Measurements from ENCODE around the gene CD72. TPM values are rescaled to one million over a fixed set of nuclear protein-coding genes. Genes with fewer than 3 reads are reported as not detected.
A peak's percentile ranks its signal among the peaks of the same experiment; 100 is the strongest.
"Not testable (repeated sequence)": the region's sequence is repeated elsewhere in the genome, so short reads cannot be mapped to it uniquely, and the experiment has no call there.

The CD72 gene
- total RNA-seq, 1 donor from 2014 or later: 2.1 TPM

- Histone ChIP-seq H3K4me3 (ENCODE audit: low read length in 3 of 3) (peak overlapping the region in 1 of 3 donors; percentile 35), H3K4me1 (ENCODE audit: control insufficient read depth in 3 of 3, insufficient read depth in 3 of 3, low read length in 3 of 3) (peaks cover 35 to 47% (median 38%) of the 10 kb centered on the region in 3 donors), H3K36me3 (ENCODE audit: control insufficient read depth in 3 of 3, insufficient read depth in 3 of 3, low read length in 3 of 3) (no peaks in the 10 kb centered on the region), H3K9me3 (ENCODE audit: control insufficient read depth in 3 of 3, low read length in 3 of 3) (no peaks in the 10 kb centered on the region), H3K27ac (ENCODE audit: low read depth, low read length) (peak overlapping the region; percentile 34), H3K9ac (ENCODE audit: low read depth in 1 of 3, low read length in 3 of 3) (peak overlapping the region in 1 of 3 donors; percentile 57), H3K27me3 (ENCODE audit: control insufficient read depth in 3 of 3, insufficient read depth in 3 of 3, low read length in 3 of 3) (no peaks in the 10 kb centered on the region)
Observed at GRCh38 chr9:35599763-35600604, 18.2 kb downstream of the CD72 start.

- Histone ChIP-seq H3K4me1 (ENCODE audit: control insufficient read depth in 3 of 3, insufficient read depth in 3 of 3, low read length in 3 of 3) (peaks cover 26 to 40% (median 29%) of the 10 kb centered on the region in 3 donors), H3K27ac (ENCODE audit: low read depth, low read length) (peak overlapping the region; percentile 34), H3K9me3 (ENCODE audit: control insufficient read depth in 3 of 3, low read length in 3 of 3) (no peaks in the 10 kb centered on the region), H3K27me3 (ENCODE audit: control insufficient read depth in 3 of 3, insufficient read depth in 3 of 3, low read length in 3 of 3) (no peaks in the 10 kb centered on the region), H3K9ac (ENCODE audit: low read depth in 1 of 3, low read length in 3 of 3) (no peak overlapping the region), H3K4me3 (ENCODE audit: low read length in 3 of 3) (peak overlapping the region in 1 of 3 donors; percentile 13), H3K36me3 (ENCODE audit: control insufficient read depth in 3 of 3, insufficient read depth in 3 of 3, low read length in 3 of 3) (no peaks in the 10 kb centered on the region)
Observed at GRCh38 chr9:35598866-35599590, 19.2 kb downstream of the CD72 start.

DNA sequence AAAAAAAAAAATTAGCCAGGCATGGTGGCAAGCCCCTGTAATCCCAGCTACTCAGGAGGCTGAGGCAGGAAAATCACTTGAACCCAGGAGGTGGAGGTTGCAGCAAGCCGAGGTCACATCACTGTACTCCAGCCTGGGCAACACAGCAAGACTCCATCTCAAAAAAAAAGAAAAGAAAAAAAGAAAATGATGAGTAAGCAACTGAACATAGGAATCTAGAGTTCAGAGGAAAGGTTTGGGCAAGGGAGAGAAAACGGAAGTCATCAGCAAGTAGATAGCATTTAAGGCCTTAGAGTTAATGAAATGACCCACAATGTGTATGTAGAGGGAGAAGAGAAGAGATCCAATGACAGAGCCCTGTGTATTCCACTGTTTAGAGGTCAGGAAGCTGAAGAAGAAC lies 21.3 kb downstream of the CD72 start:
- H3K9me3 ChIP-seq (ENCODE audit: control insufficient read depth in 3 of 3, low read length in 3 of 3); H3K4me3 ChIP-seq (ENCODE audit: low read length in 3 of 3); H3K9ac ChIP-seq (ENCODE audit: low read depth in 1 of 3, low read length in 3 of 3); H3K36me3 ChIP-seq (ENCODE audit: control insufficient read depth in 3 of 3, insufficient read depth in 3 of 3, low read length in 3 of 3); H3K27ac ChIP-seq (ENCODE audit: low read depth, low read length); H3K27me3 ChIP-seq (ENCODE audit: control insufficient read depth in 3 of 3, insufficient read depth in 3 of 3, low read length in 3 of 3): not testable (repeated sequence)
- H3K4me1 ChIP-seq (ENCODE audit: control insufficient read depth in 3 of 3, insufficient read depth in 3 of 3, low read length in 3 of 3): peaks cover 16 to 26% (median 16%) of the 10 kb centered on the region in 3 donors

- Histone ChIP-seq H3K9ac (ENCODE audit: low read depth in 1 of 3, low read length in 3 of 3) (no peak overlapping the region), H3K36me3 (ENCODE audit: control insufficient read depth in 3 of 3, insufficient read depth in 3 of 3, low read length in 3 of 3) (no peaks in the 10 kb centered on the region), H3K4me3 (ENCODE audit: low read length in 3 of 3) (no peak overlapping the region), H3K27ac (ENCODE audit: low read depth, low read length) (no peak overlapping the region), H3K4me1 (ENCODE audit: control insufficient read depth in 3 of 3, insufficient read depth in 3 of 3, low read length in 3 of 3) (peaks cover 4 to 11% (median 8%) of the 10 kb centered on the region in 3 donors), H3K27me3 (ENCODE audit: control insufficient read depth in 3 of 3, insufficient read depth in 3 of 3, low read length in 3 of 3) (no peaks in the 10 kb centered on the region), H3K9me3 (ENCODE audit: control insufficient read depth in 3 of 3, low read length in 3 of 3) (peaks cover 0 to 2% (median 0%) of the 10 kb centered on the region in 3 donors)
Observed at GRCh38 chr9:35594471-35594870, 23.7 kb downstream of the CD72 start.

DNA sequence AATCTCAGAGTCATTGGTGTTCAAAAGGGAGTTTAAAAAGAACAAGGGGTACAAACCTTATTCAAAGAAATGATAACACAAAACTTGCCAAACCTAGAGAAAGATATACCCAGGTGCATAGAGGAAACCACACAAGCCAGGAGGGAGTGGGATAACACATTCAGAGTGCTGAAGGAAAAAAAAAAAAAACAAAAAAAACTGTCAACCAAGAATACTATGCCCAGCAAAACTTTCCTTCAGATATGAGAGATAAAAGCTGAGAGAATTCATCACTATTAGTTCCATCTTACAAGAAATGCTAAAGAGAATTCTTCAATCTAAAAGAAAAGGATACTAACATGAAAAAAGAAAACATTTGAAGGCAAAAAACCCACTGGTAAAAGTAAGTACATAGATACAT lies 24.6 kb downstream of the CD72 start:
- no peak overlapping the region for H3K27ac ChIP-seq (ENCODE audit: low read depth, low read length)
- H3K36me3 ChIP-seq (ENCODE audit: control insufficient read depth in 3 of 3, insufficient read depth in 3 of 3, low read length in 3 of 3): no peaks in the 10 kb centered on the region
- H3K4me1 ChIP-seq (ENCODE audit: control insufficient read depth in 3 of 3, insufficient read depth in 3 of 3, low read length in 3 of 3): peaks cover 0 to 2% (median under 1%) of the 10 kb centered on the region in 3 donors
- no peaks in the 10 kb centered on the region for H3K27me3 ChIP-seq (ENCODE audit: control insufficient read depth in 3 of 3, insufficient read depth in 3 of 3, low read length in 3 of 3)
- peaks cover 0 to 2% (median 0%) of the 10 kb centered on the region in 3 donors for H3K9me3 ChIP-seq (ENCODE audit: control insufficient read depth in 3 of 3, low read length in 3 of 3)
- no peak overlapping the region for H3K9ac ChIP-seq (ENCODE audit: low read depth in 1 of 3, low read length in 3 of 3)
- no peak overlapping the region for H3K4me3 ChIP-seq (ENCODE audit: low read length in 3 of 3)

- not testable (repeated sequence) for H3K27me3 ChIP-seq (ENCODE audit: control insufficient read depth in 3 of 3, insufficient read depth in 3 of 3, low read length in 3 of 3); H3K9ac ChIP-seq (ENCODE audit: low read depth in 1 of 3, low read length in 3 of 3); H3K36me3 ChIP-seq (ENCODE audit: control insufficient read depth in 3 of 3, insufficient read depth in 3 of 3, low read length in 3 of 3); H3K4me3 ChIP-seq (ENCODE audit: low read length in 3 of 3); H3K4me1 ChIP-seq (ENCODE audit: control insufficient read depth in 3 of 3, insufficient read depth in 3 of 3, low read length in 3 of 3); H3K27ac ChIP-seq (ENCODE audit: low read depth, low read length); H3K9me3 ChIP-seq (ENCODE audit: control insufficient read depth in 3 of 3, low read length in 3 of 3)
Observed at GRCh38 chr9:35588506-35588905, 29.7 kb downstream of the CD72 start.

DNA sequence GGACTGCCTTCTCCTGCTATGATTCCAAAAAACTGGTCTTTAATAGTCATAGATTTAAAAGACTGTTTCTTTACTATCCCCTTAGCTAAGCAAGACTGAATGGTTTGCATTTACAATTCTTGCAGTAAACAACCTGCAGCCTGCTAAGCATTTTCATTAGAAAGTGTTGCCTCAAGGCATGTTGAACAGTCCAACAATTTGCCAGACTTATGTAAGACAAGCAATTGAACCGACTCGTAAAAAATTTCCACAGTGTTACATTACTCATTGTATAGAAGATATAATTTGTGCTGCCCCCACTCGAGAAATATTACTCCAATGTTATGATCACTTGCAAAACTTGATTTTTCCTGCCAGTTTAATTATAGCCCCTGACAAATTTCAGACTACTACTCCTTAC lies 33.5 kb downstream of the CD72 start:
- H3K4me1 ChIP-seq (ENCODE audit: control insufficient read depth in 3 of 3, insufficient read depth in 3 of 3, low read length in 3 of 3); H3K9ac ChIP-seq (ENCODE audit: low read depth in 1 of 3, low read length in 3 of 3); H3K27ac ChIP-seq (ENCODE audit: low read depth, low read length); H3K36me3 ChIP-seq (ENCODE audit: control insufficient read depth in 3 of 3, insufficient read depth in 3 of 3, low read length in 3 of 3); H3K27me3 ChIP-seq (ENCODE audit: control insufficient read depth in 3 of 3, insufficient read depth in 3 of 3, low read length in 3 of 3); H3K4me3 ChIP-seq (ENCODE audit: low read length in 3 of 3); H3K9me3 ChIP-seq (ENCODE audit: control insufficient read depth in 3 of 3, low read length in 3 of 3): not testable (repeated sequence)

GRCh38 chr9:35583521-35583920 lies 34.7 kb downstream of the CD72 start:
- H3K9ac ChIP-seq (ENCODE audit: low read depth in 1 of 3, low read length in 3 of 3); H3K4me1 ChIP-seq (ENCODE audit: control insufficient read depth in 3 of 3, insufficient read depth in 3 of 3, low read length in 3 of 3); H3K9me3 ChIP-seq (ENCODE audit: control insufficient read depth in 3 of 3, low read length in 3 of 3); H3K27ac ChIP-seq (ENCODE audit: low read depth, low read length); H3K4me3 ChIP-seq (ENCODE audit: low read length in 3 of 3); H3K27me3 ChIP-seq (ENCODE audit: control insufficient read depth in 3 of 3, insufficient read depth in 3 of 3, low read length in 3 of 3); H3K36me3 ChIP-seq (ENCODE audit: control insufficient read depth in 3 of 3, insufficient read depth in 3 of 3, low read length in 3 of 3): not testable (repeated sequence)

GRCh38 chr9:35579659-35580227 lies 38.5 kb downstream of the CD72 start:
- not testable (repeated sequence) for H3K9ac ChIP-seq (ENCODE audit: low read depth in 1 of 3, low read length in 3 of 3); H3K9me3 ChIP-seq (ENCODE audit: control insufficient read depth in 3 of 3, low read length in 3 of 3); H3K36me3 ChIP-seq (ENCODE audit: control insufficient read depth in 3 of 3, insufficient read depth in 3 of 3, low read length in 3 of 3); H3K4me1 ChIP-seq (ENCODE audit: control insufficient read depth in 3 of 3, insufficient read depth in 3 of 3, low read length in 3 of 3); H3K4me3 ChIP-seq (ENCODE audit: low read length in 3 of 3); H3K27ac ChIP-seq (ENCODE audit: low read depth, low read length); H3K27me3 ChIP-seq (ENCODE audit: control insufficient read depth in 3 of 3, insufficient read depth in 3 of 3, low read length in 3 of 3)

- Histone ChIP-seq H3K36me3 (ENCODE audit: control insufficient read depth in 3 of 3, insufficient read depth in 3 of 3, low read length in 3 of 3) (no peaks in the 10 kb centered on the region), H3K4me3 (ENCODE audit: low read length in 3 of 3) (no peak overlapping the region), H3K4me1 (ENCODE audit: control insufficient read depth in 3 of 3, insufficient read depth in 3 of 3, low read length in 3 of 3) (no peaks in the 10 kb centered on the region), H3K27ac (ENCODE audit: low read depth, low read length) (no peak overlapping the region), H3K9ac (ENCODE audit: low read depth in 1 of 3, low read length in 3 of 3) (no peak overlapping the region), H3K27me3 (ENCODE audit: control insufficient read depth in 3 of 3, insufficient read depth in 3 of 3, low read length in 3 of 3) (no peaks in the 10 kb centered on the region), H3K9me3 (ENCODE audit: control insufficient read depth in 3 of 3, low read length in 3 of 3) (no peaks in the 10 kb centered on the region)
Observed at GRCh38 chr9:35579130-35579529, 39.1 kb downstream of the CD72 start.
